Measurements from ENCODE around the gene GALNT10.
"Not testable (repeated sequence)": the region's sequence is repeated elsewhere in the genome, so short reads cannot be mapped to it uniquely, and the experiment has no call there.

GALNT10 gene, protein sequence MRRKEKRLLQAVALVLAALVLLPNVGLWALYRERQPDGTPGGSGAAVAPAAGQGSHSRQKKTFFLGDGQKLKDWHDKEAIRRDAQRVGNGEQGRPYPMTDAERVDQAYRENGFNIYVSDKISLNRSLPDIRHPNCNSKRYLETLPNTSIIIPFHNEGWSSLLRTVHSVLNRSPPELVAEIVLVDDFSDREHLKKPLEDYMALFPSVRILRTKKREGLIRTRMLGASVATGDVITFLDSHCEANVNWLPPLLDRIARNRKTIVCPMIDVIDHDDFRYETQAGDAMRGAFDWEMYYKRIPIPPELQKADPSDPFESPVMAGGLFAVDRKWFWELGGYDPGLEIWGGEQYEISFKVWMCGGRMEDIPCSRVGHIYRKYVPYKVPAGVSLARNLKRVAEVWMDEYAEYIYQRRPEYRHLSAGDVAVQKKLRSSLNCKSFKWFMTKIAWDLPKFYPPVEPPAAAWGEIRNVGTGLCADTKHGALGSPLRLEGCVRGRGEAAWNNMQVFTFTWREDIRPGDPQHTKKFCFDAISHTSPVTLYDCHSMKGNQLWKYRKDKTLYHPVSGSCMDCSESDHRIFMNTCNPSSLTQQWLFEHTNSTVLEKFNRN

GRCh38 chr5:154190595-154191304 lies at the start of gene GALNT10:
Gene GALNT10, plus strand, starts transcription at chr5:154190733. Its CDS starts 134 bp downstream, at chr5:154190867.
- no peak for FAIRE-seq

DNA sequence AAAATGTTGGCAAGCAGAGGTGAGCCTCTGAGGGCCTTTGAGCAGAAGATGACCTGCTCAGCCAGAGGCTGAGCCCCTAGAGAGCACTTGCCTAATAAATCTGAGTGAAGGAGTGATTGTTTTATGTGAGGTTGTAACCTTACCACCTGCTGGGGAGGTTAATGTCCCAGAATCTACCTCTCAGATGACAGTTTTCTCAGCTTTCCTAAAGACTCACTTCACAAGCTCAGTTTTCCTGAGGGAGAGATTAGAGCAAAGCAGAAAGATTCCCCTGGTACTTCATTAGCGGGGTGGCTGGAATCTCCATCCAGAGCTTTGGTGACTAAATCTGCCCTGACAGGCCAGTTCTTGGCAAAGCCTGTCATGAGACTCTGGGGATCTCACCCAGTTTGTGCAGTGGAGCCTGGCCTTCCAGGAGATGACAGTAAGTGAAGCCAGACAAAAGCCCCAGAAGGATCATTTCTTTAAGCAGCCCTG lies 48.8 kb upstream of the GALNT10 start:
- FAIRE-seq, result no peak

GRCh38 chr5:154143211-154143641 lies 47.3 kb upstream of the GALNT10 start:
- FAIRE-seq, result no peak

GRCh38 chr5:154145268-154145667 lies 45.3 kb upstream of the GALNT10 start:
- no peak for FAIRE-seq

DNA sequence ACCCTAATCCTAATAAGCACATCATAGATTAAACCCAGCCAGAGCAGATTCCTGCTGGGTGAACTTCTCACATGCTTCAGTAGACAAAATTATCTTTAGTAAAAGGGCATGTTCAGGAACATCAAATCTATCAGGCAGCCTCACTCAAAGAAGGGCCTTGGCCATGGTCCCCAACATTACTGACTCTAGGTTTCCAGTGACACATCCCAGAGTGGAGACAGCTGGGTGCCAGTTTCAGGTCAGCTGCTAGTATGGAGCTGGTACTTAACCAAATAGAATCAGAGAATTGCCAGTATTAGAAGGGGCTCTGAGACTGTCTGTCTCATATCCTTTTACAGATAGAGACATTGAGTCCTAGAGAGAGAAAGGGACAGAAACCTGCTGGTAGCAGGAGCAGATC lies 44.1 kb upstream of the GALNT10 start:
- no peak for FAIRE-seq

DNA sequence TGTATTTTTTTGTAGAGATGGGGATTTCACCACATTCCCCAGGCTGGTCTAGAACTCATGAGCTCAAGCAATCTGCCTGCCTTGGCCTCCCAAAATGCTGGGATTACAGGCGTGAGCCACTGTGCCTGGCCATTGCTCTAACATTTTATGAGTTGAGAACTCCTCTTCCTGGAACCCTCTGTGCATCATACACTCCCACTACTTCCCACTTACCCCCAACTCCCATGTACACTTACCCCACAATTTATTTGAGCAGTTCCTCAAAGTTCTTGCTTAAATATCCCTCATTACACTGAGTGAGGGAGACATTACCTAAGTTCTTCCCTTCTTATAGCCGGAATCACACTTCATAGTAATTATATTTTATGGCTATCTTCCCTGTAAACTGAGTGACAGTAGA lies 42.9 kb upstream of the GALNT10 start:
- FAIRE-seq, result no peak

- not testable (repeated sequence) for FAIRE-seq
Observed at GRCh38 chr5:154150471-154150870, 40.1 kb upstream of the GALNT10 start.

DNA sequence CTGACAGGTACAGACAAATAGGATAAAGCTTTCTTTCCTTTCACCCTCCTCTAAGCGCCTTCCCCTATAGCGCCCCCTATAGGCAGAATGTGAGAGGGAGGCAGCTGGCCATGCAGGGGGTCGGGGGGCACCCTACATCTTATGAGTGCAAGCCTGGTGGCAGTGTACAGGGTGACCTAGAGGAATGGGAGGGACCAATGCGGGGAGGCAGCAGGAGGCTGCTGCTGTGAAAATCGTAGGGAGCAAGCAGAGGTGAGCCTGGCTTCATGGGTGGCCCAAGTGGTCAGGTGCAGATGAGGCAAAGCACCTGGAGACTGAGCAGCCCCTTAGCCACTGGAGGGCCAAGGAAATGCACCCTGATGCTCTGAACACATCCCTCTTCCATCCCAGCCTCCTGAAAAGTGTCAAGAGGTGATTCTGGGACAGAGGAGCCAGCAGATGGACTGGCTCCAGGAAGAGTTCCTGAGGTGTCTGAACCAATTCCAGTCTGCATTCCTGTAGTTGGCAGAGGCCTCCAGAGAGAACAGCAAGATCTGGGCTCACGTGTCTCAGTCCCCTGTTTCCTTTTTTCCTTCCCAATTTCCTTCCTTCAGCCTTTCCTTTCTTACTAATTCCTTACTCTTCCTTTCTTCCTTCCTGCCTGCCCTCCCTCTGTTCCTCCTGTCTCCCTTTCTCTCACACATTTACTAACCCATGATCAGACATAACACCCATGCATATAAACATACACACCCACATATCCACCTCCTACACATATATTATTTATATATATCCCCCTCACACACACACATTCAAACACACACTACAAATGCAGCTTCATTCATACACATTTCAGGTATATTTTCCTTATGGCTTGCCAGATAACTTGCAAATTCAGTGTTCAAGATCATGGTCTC lies 32.8 kb upstream of the GALNT10 start:
- no peak for FAIRE-seq

DNA sequence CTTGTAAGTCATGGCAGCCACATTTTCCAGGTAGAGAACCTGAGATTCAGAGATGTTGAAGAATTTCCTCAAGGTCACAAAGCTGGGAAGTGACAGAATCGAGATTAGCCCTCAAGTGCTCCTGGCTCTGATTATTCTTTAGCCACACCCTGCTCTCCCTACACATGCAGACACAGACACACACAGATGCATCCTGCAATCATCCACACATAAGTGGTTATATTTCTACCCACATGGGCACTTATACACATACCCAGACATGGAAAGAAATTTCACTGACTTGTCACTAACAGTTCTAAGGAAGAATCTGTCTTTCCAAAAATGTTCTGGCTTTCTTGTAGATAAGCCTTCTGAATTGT lies 32.2 kb upstream of the GALNT10 start:
- FAIRE-seq, result no peak

GRCh38 chr5:154159343-154159742 lies 31.2 kb upstream of the GALNT10 start:
- no peak for FAIRE-seq

GRCh38 chr5:154162539-154163151 lies 27.9 kb upstream of the GALNT10 start:
- FAIRE-seq, result no peak

DNA sequence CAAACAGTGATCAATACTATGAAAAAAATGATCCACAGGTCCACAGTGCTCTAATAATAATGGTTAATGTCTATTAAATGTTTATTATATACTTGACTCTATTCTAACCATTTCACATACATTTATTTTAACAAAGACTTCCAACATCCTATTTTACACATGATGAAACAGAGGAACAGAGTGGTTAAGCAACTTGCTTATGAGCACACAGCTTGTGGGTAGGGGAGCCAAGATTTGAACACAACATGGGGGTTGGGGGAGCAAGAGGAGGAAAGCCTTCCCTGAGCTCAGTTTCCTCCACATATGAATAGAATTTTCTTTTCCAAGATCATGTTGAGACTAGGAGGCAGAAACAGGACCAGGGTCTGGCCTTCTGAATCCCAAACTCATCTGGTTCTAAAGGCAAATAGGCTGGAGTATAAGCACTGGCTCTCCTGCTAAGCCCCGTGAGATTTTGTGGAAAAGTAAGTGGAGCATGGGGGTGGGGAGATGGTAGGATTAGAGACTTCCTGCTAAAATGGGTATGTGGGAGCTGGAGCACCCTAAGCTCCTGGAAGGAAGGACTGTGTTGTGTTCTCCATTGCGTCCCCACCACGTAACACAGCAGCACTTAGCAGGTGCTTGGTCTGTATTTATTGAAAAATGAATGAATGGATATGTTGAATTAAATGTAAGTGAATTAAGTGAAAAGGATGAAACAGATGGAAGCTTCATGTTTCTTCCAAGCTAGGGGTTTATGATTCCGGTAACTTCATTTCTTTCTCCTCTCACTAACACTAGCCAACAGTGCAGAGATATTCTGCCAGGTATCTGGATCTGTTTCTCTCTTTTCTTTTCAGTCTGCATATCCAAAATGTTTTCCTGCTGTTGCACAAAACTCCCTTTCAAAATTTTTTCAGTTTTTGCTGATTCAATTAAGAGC lies 26.9 kb upstream of the GALNT10 start:
- FAIRE-seq, result no peak

- no peak for FAIRE-seq
Observed at GRCh38 chr5:154164249-154164581, 26.3 kb upstream of the GALNT10 start.

GRCh38 chr5:154165886-154166285 lies 24.6 kb upstream of the GALNT10 start:
- no peak for FAIRE-seq

GRCh38 chr5:154166901-154167791 lies 23.4 kb upstream of the GALNT10 start:
- no peak for FAIRE-seq

GRCh38 chr5:154168395-154168794 lies 22.1 kb upstream of the GALNT10 start:
- no peak for FAIRE-seq

DNA sequence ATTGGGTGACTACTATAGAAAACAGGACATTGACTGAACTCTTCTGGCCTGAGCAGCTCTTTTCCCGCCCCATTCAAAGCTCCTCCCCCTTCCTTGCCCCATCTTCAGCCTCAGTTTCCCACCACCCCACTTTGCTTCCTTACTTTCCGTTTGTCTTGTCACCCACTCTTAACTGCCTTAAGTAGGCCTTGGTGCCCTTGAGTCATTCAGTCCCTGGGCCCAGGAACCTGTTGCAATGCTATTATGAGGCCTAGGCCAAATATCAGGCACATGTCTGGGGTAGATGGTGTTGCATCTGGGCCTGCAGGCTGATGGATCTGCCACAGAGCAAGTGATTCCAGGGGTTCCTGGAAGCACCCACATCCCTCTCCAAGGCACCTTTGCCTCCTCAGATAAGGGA lies 17.7 kb upstream of the GALNT10 start:
- no peak for FAIRE-seq

GRCh38 chr5:154174091-154174490 lies 16.4 kb upstream of the GALNT10 start:
- no peak for FAIRE-seq

DNA sequence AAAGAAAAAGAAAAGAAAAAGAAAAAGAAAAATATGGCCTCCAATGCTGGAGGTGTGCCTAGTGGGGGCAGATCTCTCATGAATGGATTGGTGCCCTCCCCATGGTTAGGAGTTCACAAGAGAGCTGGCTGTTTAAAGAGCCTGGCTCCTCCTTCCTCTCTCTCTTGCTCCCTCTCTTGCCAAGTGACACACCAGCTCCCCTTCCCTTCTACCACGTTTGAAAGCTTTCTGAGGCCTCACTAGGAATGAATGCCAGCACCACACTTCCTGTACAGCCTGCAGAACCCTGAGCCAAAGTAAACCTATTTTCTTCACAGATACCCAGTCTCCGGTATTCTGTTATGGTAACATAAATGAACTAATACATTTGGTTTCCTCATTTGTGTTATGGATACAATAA lies 14.4 kb upstream of the GALNT10 start:
- FAIRE-seq, result no peak

DNA sequence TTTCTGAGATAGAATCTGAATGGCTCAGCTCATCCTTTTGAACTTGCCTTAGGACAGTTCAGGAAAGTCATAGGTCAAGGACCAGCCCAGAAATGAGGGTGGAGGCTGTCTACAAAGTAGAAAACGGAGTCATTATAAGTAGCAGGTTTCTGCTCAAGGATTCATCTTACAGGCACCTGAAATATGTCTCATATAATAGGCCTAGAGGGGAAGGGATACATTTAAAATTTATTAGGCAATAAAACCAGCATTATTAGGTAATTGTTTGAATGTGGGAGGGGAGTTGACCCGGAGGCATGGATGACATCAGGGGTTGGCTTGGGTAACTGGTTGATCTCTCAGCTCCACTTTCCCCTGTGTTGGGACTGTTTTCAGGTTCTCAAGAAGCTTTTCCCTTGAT lies 11.9 kb upstream of the GALNT10 start:
- no peak for FAIRE-seq

Data from A204.1 (cell line).